Measurements from ENCODE around the gene HCCS. TPM values are rescaled to one million over a fixed set of nuclear protein-coding genes. Genes with fewer than 3 reads are reported as not detected.
A peak's percentile ranks its signal among the peaks of the same experiment; 100 is the strongest.
"Not testable (repeated sequence)": the region's sequence is repeated elsewhere in the genome, so short reads cannot be mapped to it uniquely, and the experiment has no call there.

Gene HCCS
- total RNA-seq, 1 experiment from 2014 or later: 29.0 TPM

DNA sequence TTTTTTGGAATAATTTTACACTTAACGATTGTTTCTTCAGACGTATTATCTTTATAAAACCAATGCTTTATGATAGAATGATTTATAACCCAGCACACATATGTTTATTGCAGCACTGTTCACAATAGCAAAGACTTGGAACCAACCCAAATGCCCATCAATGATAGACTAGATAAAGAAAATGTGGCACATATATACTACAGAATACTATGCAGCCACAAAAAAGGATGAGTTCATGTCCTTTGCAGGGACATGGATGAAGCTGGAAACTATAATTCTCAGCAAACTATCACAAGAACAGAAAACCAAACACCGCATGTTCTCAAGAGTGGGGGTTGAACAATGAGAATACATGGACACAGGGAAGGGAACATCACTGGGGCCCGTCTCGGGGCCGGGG is 12.0 kb downstream of the HCCS start:
- not testable (repeated sequence) for DNase-seq (ENCODE audit: low read depth)

GRCh38 chrX:11124112-11124511 is 13.0 kb downstream of the HCCS start:
- DNase-seq (ENCODE audit: low read depth): no peak

- no peak for DNase-seq (ENCODE audit: low read depth)
Measured at GRCh38 chrX:11125060-11125459, 13.9 kb downstream of the HCCS start.

DNA sequence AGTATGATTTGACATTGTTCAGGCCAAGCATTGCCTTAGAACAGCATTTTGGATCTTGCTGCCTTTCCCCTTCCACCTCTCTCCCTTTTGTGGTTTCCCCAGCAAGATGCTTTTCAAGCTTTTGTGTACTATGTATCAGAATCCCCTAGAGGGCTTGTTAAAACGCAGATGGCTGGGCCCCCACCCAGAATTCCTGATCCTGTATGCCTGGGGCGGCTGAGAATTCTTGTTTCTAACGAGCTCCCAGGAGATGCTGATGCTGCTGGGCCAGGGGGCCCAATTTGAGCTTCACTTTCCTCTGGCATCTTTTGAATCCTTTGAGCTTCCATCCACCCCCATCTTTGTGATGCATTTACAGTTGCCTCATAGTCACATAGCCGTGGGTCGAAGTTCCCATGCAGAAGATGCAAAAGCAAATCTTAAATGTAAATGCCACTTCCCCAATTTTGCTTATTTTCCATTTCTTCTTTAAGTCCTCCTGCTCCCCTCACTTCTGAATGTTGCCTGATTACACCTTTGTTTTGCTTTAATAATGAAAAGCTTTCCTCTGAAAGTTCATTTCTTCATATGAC is 18.5 kb downstream of the HCCS start:
- DNase-seq (ENCODE audit: low read depth): no peak

- no peak for DNase-seq (ENCODE audit: low read depth)
Measured at GRCh38 chrX:11130136-11130535, 19.0 kb downstream of the HCCS start.

DNA sequence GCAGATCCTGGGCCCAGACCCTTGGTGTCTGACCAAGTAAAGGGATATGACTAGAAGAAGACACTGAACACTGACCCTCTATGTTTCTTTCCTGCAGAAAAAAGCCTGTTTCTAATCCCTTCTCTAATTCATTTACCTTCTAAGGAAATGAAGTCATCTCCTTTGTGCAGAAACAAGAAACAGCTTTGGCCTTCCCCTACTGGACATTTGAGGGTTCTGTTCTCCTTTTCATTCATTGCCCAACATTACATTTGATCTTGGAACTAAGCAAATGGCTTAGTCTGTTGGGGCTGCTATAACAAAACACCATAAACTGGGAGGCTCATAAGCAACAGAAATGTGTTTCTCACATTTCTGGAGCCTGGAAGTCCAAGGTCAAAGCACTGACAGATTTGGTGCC is 20.0 kb downstream of the HCCS start:
- no peak for DNase-seq (ENCODE audit: low read depth)

GRCh38 chrX:11135564-11136185 is 24.5 kb downstream of the HCCS start:
- DNase-seq (ENCODE audit: low read depth): no peak

GRCh38 chrX:11137543-11138139 is 26.5 kb downstream of the HCCS start:
- DNase-seq (ENCODE audit: low read depth): peak; percentile 15

- DNase-seq (ENCODE audit: low read depth): no peak
Measured at GRCh38 chrX:11138498-11139390, 27.6 kb downstream of the HCCS start.

DNA sequence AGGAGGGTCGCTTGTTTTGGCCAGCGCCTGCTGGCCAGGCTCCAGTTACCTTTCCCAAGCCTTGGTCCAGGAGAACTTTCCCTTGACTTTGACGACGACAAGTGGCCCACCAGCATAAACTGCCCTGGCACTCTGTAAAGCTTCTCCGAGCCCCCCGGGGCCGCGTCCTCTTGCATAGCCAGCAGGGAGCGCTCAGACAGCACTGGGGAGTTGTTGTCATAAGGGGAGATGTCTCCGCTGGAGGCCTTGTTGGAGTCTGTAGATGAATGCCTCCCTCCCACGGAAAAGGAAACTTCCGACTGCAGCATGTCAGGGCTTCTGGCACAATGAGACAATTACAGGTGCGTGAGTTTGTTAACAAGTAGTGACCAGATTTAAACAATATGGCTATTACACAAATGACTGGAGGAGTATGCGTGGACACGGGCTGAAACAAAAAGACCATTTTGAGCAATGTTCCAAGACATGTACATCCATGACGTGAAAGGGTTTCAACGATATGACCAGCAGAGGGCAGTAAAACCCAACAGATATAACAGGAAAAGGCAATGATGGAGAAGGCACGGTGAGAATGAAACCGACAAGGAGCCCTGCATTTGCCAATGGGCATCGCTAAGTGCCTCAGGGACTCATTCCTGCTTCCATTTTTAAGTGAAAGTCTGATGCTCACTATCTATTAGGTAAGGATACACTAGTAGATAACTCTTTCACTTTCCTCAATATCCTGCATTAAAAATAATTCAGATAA is 33.0 kb downstream of the HCCS start:
- peak; percentile 67 for DNase-seq (ENCODE audit: low read depth)

- DNase-seq (ENCODE audit: low read depth): no peak
Measured at GRCh38 chrX:11146411-11146810, 35.3 kb downstream of the HCCS start.

DNA sequence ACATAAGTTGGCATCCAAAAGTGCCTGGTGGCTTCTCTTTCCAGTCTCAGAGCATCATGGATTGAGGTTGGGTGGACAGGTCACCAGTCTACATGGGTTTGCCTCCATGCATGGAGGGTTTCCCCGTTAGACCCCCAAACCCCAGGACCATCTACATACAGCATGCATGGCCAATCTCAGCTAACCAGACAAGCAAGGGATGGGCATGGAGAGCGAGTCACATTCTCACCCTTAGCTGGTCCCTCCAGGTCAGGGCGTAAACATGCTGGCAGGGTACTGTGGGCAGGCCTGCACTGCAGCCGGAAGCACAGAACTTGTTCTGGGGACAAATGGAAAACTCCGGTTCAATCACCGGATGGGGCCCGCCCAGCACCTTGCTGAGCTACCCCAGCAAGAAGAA is 37.3 kb downstream of the HCCS start:
- no peak for DNase-seq (ENCODE audit: low read depth)

DNA sequence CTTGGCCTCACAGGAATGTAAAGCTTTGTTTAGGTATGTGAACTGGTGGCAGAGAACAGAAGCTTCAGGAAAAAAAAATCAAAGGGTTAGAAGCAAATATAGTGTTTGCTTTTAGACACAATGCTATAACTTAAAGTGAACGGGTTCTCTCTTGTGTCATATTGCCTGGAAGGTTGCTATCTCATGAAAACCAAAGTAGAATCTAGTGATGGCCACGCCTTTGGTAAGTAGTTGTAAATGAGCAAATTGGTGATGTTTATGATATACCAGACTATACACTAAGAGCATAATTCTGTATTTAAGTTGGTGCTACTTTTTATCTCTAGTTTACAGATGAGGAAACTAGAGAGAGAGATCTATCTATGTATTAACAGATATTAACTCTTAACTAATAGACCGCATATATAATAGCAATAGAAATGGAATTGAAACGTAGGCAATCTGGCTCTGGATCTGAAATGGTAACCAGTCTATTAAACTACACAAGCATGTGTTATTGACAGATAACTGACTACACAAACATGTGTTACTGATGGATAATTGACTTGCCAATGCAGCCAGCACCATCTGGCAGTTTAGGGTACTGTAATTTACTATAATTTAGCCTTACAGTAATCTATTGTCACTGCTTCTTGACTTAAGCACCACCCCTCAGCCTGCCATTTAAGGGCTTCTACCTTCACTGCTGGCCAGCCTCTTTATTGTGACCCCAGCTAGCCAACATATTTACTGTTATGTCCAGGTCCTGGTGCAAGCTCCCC is 40.8 kb downstream of the HCCS start:
- DNase-seq (ENCODE audit: low read depth): no peak

DNA sequence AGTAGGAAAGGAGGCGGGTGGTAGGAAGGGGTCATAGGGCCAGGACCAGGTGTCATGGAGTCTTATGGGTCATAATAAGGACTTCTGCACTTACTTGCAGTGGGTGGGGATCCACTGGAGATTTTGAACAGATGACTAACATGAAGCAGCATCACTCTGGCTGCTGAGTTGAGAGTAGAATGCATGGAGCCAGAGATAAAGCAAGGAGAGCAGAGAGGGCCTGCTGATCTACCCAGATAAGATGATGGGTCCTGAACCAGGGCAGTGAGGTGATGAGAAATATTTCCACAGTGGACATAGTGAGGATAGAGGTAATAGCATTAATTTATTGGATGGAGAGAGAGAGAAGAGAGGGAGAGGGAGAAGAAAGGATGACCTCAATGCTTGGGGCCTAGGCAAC is 48.0 kb downstream of the HCCS start:
- no peak for DNase-seq (ENCODE audit: low read depth)

DNA sequence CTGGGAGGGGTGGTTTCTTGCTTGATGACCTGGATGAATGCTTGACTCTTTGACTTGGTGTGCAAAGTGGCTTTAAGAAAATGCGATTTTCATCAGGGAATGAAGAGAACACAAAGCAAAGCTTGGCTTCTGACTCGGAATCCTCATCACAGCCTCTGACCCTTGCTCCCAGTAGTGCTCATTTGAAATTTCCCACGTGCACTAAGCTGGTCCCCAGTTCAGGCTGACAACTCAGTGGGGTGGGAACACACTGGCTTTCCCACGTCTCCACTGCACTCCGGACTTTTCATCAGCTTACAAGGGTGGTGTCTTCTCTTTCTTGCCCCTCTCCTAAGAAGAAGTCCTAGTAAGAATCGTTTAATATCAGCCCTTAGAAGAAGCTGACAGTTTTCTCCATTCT is 53.3 kb downstream of the HCCS start:
- DNase-seq (ENCODE audit: low read depth): no peak

GRCh38 chrX:11171956-11172355 is 60.8 kb downstream of the HCCS start:
- DNase-seq (ENCODE audit: low read depth): no peak

DNA sequence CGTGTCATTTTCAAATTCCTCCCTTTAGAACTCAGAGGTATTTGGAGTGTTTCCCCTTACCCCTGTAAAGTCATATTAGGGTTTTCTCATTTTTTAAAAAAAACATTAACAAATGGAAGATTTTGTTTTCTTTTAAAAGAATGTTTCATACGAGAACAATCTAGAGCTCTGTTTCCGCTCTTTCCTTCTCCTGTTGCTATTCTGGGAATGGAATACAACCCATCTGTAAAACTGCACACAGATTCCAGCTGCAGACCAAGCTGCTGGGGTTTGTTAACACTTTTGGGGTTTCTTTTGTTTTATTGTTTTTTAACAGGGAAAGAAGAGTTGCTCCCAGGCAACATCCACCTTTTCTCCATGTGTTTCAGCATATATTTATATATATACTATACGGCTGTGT is 61.3 kb downstream of the HCCS start:
- no peak for DNase-seq (ENCODE audit: low read depth)
